IMR-90 (cell line): ENCODE measurements around the gene PTPN7. TPM values are rescaled to one million over a fixed set of nuclear protein-coding genes. Genes with fewer than 3 reads are reported as not detected.
"Not testable (repeated sequence)": the region's sequence is repeated elsewhere in the genome, so short reads cannot be mapped to it uniquely, and the experiment has no call there.

Experiments
- ATAC-seq: fragments of 200-7000 bp; cut with Tn5 transposase; 2 replicates; pipeline ENCODE4 v1.9.1; 2020; ENCODE audit warnings: low read depth, mild to moderate bottlenecking, moderate library complexity
- BruUV-seq: library from RNA; stranded (reverse); fragments of 400-500 nt; replicated peaks from 2 replicates; lab custom pipeline; 2021; lab: Mats Ljungman, UMichigan
- CTCF ChIA-PET: fragments of 300-600 bp; formaldehyde crosslinking; extraction: SDS; loops from one replicate; lab custom pipeline; 2021; ENCODE audit warnings: antibody characterized with exemption; lab: Yijun Ruan, JAX
- POLR2A ChIA-PET: fragments of 300-600 bp; sonication (Branson Sonifier 250); formaldehyde crosslinking; loops from one replicate; lab custom pipeline; 2022; ENCODE audit warnings: antibody characterized with exemption; ENCODE audit not compliant: unreplicated experiment; lab: Charles Lee
- DNase-seq: peaks from one replicate; pipeline ENCODE4 v3.0.0; 2013
- H2AFZ ChIP-seq: replicated peaks from 2 replicates; pipeline ENCODE3; 2013; ENCODE audit warnings: low read length, mild to moderate bottlenecking; ENCODE audit not compliant: poor library complexity
- H2AK5ac ChIP-seq: 2 replicates; pipeline ENCODE4 v1.6.1; 2013; ENCODE audit warnings: low read depth, low read length, inconsistent platforms
- H2AK9ac ChIP-seq: replicated peaks from 2 replicates; pipeline ENCODE3; 2013; ENCODE audit warnings: mild to moderate bottlenecking, low read depth, low read length, moderate library complexity; ENCODE audit not compliant: poor library complexity
- H2BK120ac ChIP-seq: 2 replicates; pipeline ENCODE4 v1.6.1; 2013; ENCODE audit warnings: low read depth, low read length, inconsistent platforms
- H2BK15ac ChIP-seq: 3 replicates; pipeline ENCODE4 v1.6.1; 2013; ENCODE audit warnings: low read depth, low read length, inconsistent platforms
- H2BK20ac ChIP-seq: 2 replicates; pipeline ENCODE4 v1.6.1; 2013; ENCODE audit warnings: low read depth, mild to moderate bottlenecking, inconsistent platforms, low read length, moderate library complexity
- H2BK5ac ChIP-seq: 2 replicates; pipeline ENCODE4 v1.6.1; 2013; ENCODE audit warnings: mild to moderate bottlenecking, low read depth, low read length, inconsistent platforms; ENCODE audit not compliant: poor library complexity, severe bottlenecking
- H3K14ac ChIP-seq: replicated peaks from 2 replicates; pipeline ENCODE4 v1.6.1; 2013; ENCODE audit warnings: low read depth, low read length, inconsistent platforms
- H3K18ac ChIP-seq: 2 replicates; pipeline ENCODE4 v1.6.1; 2013; ENCODE audit warnings: low read depth, low read length, control low read depth
- H3K23ac ChIP-seq: 2 replicates; pipeline ENCODE4 v1.6.1; 2013; ENCODE audit warnings: low read depth, low read length, inconsistent platforms
- H3K27ac ChIP-seq: 2 replicates; pipeline ENCODE4 v1.5.1; 2013; ENCODE audit warnings: mild to moderate bottlenecking, control low read depth, low read length; ENCODE audit not compliant: insufficient read depth
- H3K27me3 ChIP-seq: 2 replicates; pipeline ENCODE4 v1.6.1; 2013; ENCODE audit warnings: low read length; ENCODE audit not compliant: control insufficient read depth, insufficient read depth
- H3K36me3 ChIP-seq: 2 replicates; pipeline ENCODE4 v1.6.1; 2013; ENCODE audit warnings: low read length, mixed read lengths; ENCODE audit not compliant: control insufficient read depth, insufficient read depth
- H3K4ac ChIP-seq: 2 replicates; pipeline ENCODE4 v1.6.1; 2013; ENCODE audit warnings: low read depth, low read length, inconsistent platforms
- H3K4me1 ChIP-seq: 2 replicates; pipeline ENCODE4 v1.6.1; 2013; ENCODE audit warnings: low read length, mixed read lengths; ENCODE audit not compliant: control insufficient read depth, insufficient read depth
- H3K4me2 ChIP-seq: 2 replicates; pipeline ENCODE4 v1.6.1; 2013; ENCODE audit warnings: low read depth, mild to moderate bottlenecking, control low read depth, low read length, moderate library complexity
- H3K4me3 ChIP-seq: 2 replicates; pipeline ENCODE4 v1.5.1; 2013; ENCODE audit warnings: low read depth, mild to moderate bottlenecking, control low read depth, low read length, moderate library complexity; ENCODE audit not compliant: insufficient read depth
- H3K56ac ChIP-seq: 2 replicates; pipeline ENCODE4 v1.6.1; 2013; ENCODE audit warnings: low read length, inconsistent platforms; ENCODE audit not compliant: insufficient read depth; ENCODE audit errors: extremely low read depth
- H3K79me1 ChIP-seq, 2 experiments: 2 replicates each; pipeline ENCODE4 v1.6.1; 2013; ENCODE audit warnings: low read length in 2 of 2, inconsistent platforms in 1 of 2, low read depth in 1 of 2
- H3K9ac ChIP-seq: 2 replicates; pipeline ENCODE4 v1.6.1; 2013; ENCODE audit warnings: low read depth, low read length, control low read depth
- H3K9me1 ChIP-seq: 2 replicates; pipeline ENCODE4 v1.6.1; 2013; ENCODE audit warnings: low read length, inconsistent platforms; ENCODE audit not compliant: insufficient read depth
- H3K9me3 ChIP-seq: 2 replicates; pipeline ENCODE4 v1.6.1; 2013; ENCODE audit warnings: low read length; ENCODE audit not compliant: control insufficient read depth, insufficient read depth
- H4K20me1 ChIP-seq: 2 replicates; pipeline ENCODE4 v1.6.1; 2013; ENCODE audit warnings: low read length, inconsistent platforms; ENCODE audit not compliant: insufficient read depth
- H4K5ac ChIP-seq: 2 replicates; pipeline ENCODE4 v1.6.1; 2013; ENCODE audit warnings: mild to moderate bottlenecking, low read depth, low read length, control low read depth
- H4K8ac ChIP-seq, 2 experiments: 2 replicates each; pipeline ENCODE4 v1.6.1; 2013; ENCODE audit warnings: low read depth in 2 of 2, low read length in 2 of 2, control low read depth in 1 of 2, inconsistent platforms in 1 of 2
- H4K91ac ChIP-seq: 2 replicates; pipeline ENCODE4 v1.6.1; 2013; ENCODE audit warnings: low read depth, low read length, inconsistent platforms; ENCODE audit not compliant: insufficient read depth
- WGBS, 2 experiments: methylation state at CpG; one replicate each; pipeline versions ENCODE4 v1.1.5 to v1.1.7; 2013; ENCODE audit warnings: missing lambda C conversion rate in 2 of 2; ENCODE audit not compliant: insufficient read length in 1 of 2; ENCODE audit errors: extremely low coverage in 2 of 2; 5-methylcytosine and 5-hydroxymethylcytosine counted together
- dilution Hi-C: fragments of 300-500 bp; cut with HindIII; formaldehyde crosslinking; loops from one replicate; pipeline ENCODE4 v1.14.3; 2018; ENCODE audit warnings: low sequenced_read_pairs; ENCODE audit not compliant: unreplicated experiment
- in situ Hi-C: fragments of 300-500 bp; cut with MboI; formaldehyde crosslinking; loops from 3 replicates; pipeline ENCODE4 v1.14.3; 2019; ENCODE audit warnings: low sequenced_read_pairs, inconsistent platforms, mixed read lengths
- intact Hi-C: fragments of 100-400 bp; cut with micrococcal nuclease; formaldehyde crosslinking; loops from 2 replicates; pipeline ENCODE4 v1.10.0; 2022
- polyA plus RNA-seq, 3 experiments: library from polyadenylated mRNA; depleted of rRNA; stranded (reverse); fragments of >200 nt; gene quantifications; 2 replicates each; pipeline ENCODE4 v1.2.3, GENCODE V29; 2012; ENCODE audit warnings: low replicate concordance in 1 of 3
- total RNA-seq: library from RNA; depleted of rRNA; stranded (reverse); fragments of >200 nt; gene quantifications from 2 replicates; pipeline ENCODE4 v1.2.3, GENCODE V29; 2012

PTPN7 gene
- total and polyA plus RNA-seq, 2 of the 4 experiments (the other 2 are of a cell fraction): 0.05 TPM; not detected in 1

DNA sequence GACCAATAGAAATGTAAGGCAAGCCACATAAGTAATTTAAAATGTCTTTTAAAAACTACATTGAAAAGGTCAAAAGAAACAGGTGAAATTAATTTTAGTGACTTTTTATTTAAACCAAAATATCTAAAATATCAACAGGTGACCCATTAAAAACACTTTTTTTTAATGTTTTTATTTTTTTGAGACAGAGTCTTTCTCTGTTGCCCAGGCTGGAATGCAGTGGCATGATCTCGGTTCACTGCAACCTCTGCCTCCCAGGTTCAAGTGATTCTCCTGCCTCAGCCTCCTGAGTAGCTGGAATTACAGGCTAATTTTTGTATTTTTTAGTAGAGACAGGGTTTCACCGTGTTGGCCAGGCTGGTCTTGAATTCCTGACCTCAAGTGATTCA, 20.3 kb upstream of the PTPN7 start:
- H3K4me2 ChIP-seq, BruUV-seq, H3K79me1 ChIP-seq, H3K4me1 ChIP-seq, H2BK5ac ChIP-seq, H2BK20ac ChIP-seq, H4K5ac ChIP-seq, H3K18ac ChIP-seq, H3K14ac ChIP-seq, dilution Hi-C loops, H2BK15ac ChIP-seq, CTCF ChIA-PET, H2AK9ac ChIP-seq, ATAC-seq, H3K9me1 ChIP-seq, H3K27ac ChIP-seq, POLR2A ChIA-PET, H3K9ac ChIP-seq, H2AFZ ChIP-seq, H2AK5ac ChIP-seq, H3K9me3 ChIP-seq, H3K36me3 ChIP-seq, H3K4ac ChIP-seq, H4K20me1 ChIP-seq, H3K56ac ChIP-seq, in situ Hi-C loops, intact Hi-C loops, H2BK120ac ChIP-seq, H4K91ac ChIP-seq, H4K8ac ChIP-seq, H3K4me3 ChIP-seq, DNase-seq, H3K23ac ChIP-seq: not testable (repeated sequence)
- H3K27me3 ChIP-seq: peaks cover 74% of the 10 kb centered on the region
- WGBS, 2 experiments: no CpG with 5 or more reads among the region's 2 CpGs
